Suprapubic skin (tissue), 4 donors: Measurements from ENCODE around the gene TAS1R3. TPM values are rescaled to one million over a fixed set of nuclear protein-coding genes. Genes with fewer than 3 reads are reported as not detected.

Experiments used
- DNase-seq, 2 donors: peaks; one replicate each; pipeline ENCODE4 v3.0.0-alpha.2; 2019; ENCODE audit warnings: low spot score in 2 of 2
- H3K27ac ChIP-seq: fragments of 200-600 bp; sonication (generic); one replicate; pipeline ENCODE4 v1.5.1; 2019
- H3K27me3 ChIP-seq: fragments of 200-600 bp; sonication (generic); one replicate; pipeline ENCODE4 v1.5.1; 2019
- H3K36me3 ChIP-seq: fragments of 200-600 bp; sonication (generic); one replicate; pipeline ENCODE4 v1.5.1; 2019
- H3K4me1 ChIP-seq: fragments of 200-600 bp; sonication (generic); one replicate; pipeline ENCODE4 v1.5.1; 2019
- H3K4me3 ChIP-seq: fragments of 200-600 bp; sonication (generic); one replicate; pipeline ENCODE4 v1.5.1; 2019; ENCODE audit warnings: mild to moderate bottlenecking
- H3K9me3 ChIP-seq: fragments of 200-600 bp; sonication (generic); one replicate; pipeline ENCODE4 v1.5.1; 2019
- CTCF ChIP-seq, 2 donors: fragments of 200-600 bp in 1 of 2; fragments of 450-650 bp in 1 of 2; sonication (generic) in 1 of 2; IDR thresholded peaks; one replicate each; pipeline ENCODE4 v1.5.1; 2016 to 2019; ENCODE audit warnings: antibody characterized with exemption in 2 of 2, mild to moderate bottlenecking in 1 of 2, moderate library complexity in 1 of 2
- EP300 ChIP-seq: sonication (generic); formaldehyde crosslinking; IDR thresholded peaks from one replicate; pipeline ENCODE4 v1.6.1; 2017; ENCODE audit warnings: antibody characterized with exemption
- POLR2A ChIP-seq, 2 donors: fragments of 450-650 bp; IDR thresholded peaks; one replicate each; pipeline ENCODE4 v1.6.1; 2017; ENCODE audit warnings: antibody characterized with exemption in 2 of 2, mild to moderate bottlenecking in 2 of 2, moderate library complexity in 2 of 2
- POLR2AphosphoS5 ChIP-seq, 3 donors: sonication (generic); formaldehyde crosslinking; IDR thresholded peaks; one replicate each; pipeline ENCODE4 v1.6.1; 2017; ENCODE audit warnings: antibody characterized with exemption in 3 of 3
- WGBS: methylation state at CpG from one replicate; pipeline ENCODE4 v1.1.5; 2018; 5-methylcytosine and 5-hydroxymethylcytosine counted together
- total RNA-seq, 4 donors: library from RNA; depleted of rRNA; stranded (reverse); fragments of >200 nt; gene quantifications; one replicate each; pipeline ENCODE4 v1.1.0, GENCODE V29; 2016

TAS1R3 gene
- total RNA-seq, 4 donors from 2014 or later: 0.56 to 1.8 (median 0.82) TPM

GRCh38 chr1:1296070-1297061 lies 34.7 kb upstream of the TAS1R3 start:
- H3K4me3 ChIP-seq: no peak overlapping the region
- H3K27me3 ChIP-seq: no peaks in the 10 kb centered on the region
- H3K36me3 ChIP-seq: peaks cover 64% of the 10 kb centered on the region
- no peak overlapping the region for H3K27ac ChIP-seq
- H3K9me3 ChIP-seq: no peaks in the 10 kb centered on the region
- 87% methylated on average over 22 of the region's 62 CpGs for WGBS
- DNase-seq: no peak
- H3K4me1 ChIP-seq: peaks cover 9% of the 10 kb centered on the region
- TF ChIP-seq POLR2A (IDR thresholded peaks at IDR 0.05) (no peak), POLR2AphosphoS5 (IDR thresholded peaks at IDR 0.05) (no peak), EP300 (no peak), CTCF (IDR thresholded peaks at IDR 0.05) (no peak)

GRCh38 chr1:1297802-1298424 lies 33.2 kb upstream of the TAS1R3 start:
- 100% methylated on average over 2 of the region's 31 CpGs for WGBS
- no peak for DNase-seq

GRCh38 chr1:1298861-1299685 lies 32.0 kb upstream of the TAS1R3 start:
- H3K4me1 ChIP-seq: peaks cover 26% of the 10 kb centered on the region
- TF ChIP-seq CTCF (IDR thresholded peaks at IDR 0.05) (no peak), POLR2A (IDR thresholded peaks at IDR 0.05) (no peak), POLR2AphosphoS5 (IDR thresholded peaks at IDR 0.05) (no peak), EP300 (no peak)
- no peaks in the 10 kb centered on the region for H3K27me3 ChIP-seq
- H3K4me3 ChIP-seq: no peak overlapping the region
- WGBS: 80% methylated on average over 6 of the region's 30 CpGs
- H3K9me3 ChIP-seq: no peaks in the 10 kb centered on the region
- H3K36me3 ChIP-seq: peaks cover 59% of the 10 kb centered on the region
- DNase-seq: no peak
- no peak overlapping the region for H3K27ac ChIP-seq

More at GRCh38 chr1:1297802-1298424, 33.2 kb upstream of the TAS1R3 start:
- H3K27ac ChIP-seq: no peak overlapping the region
- TF ChIP-seq CTCF (IDR thresholded peaks at IDR 0.05): no peak
- TF ChIP-seq POLR2AphosphoS5 (IDR thresholded peaks at IDR 0.05): no peak
- no peak for TF ChIP-seq POLR2A (IDR thresholded peaks at IDR 0.05)
- no peak for TF ChIP-seq EP300
- H3K9me3 ChIP-seq: no peaks in the 10 kb centered on the region
- H3K4me3 ChIP-seq: no peak overlapping the region
- no peaks in the 10 kb centered on the region for H3K27me3 ChIP-seq
- H3K4me1 ChIP-seq: peaks cover 15% of the 10 kb centered on the region
- peaks cover 64% of the 10 kb centered on the region for H3K36me3 ChIP-seq

GRCh38 chr1:1299686-1300351 lies 31.3 kb upstream of the TAS1R3 start:
- no peak for TF ChIP-seq POLR2A (IDR thresholded peaks at IDR 0.05)
- TF ChIP-seq EP300: no peak
- TF ChIP-seq CTCF (IDR thresholded peaks at IDR 0.05): peak in 1 of 2 donors; percentile 8
- Histone ChIP-seq H3K9me3 (no peaks in the 10 kb centered on the region), H3K4me1 (peaks cover 34% of the 10 kb centered on the region), H3K27me3 (no peaks in the 10 kb centered on the region), H3K36me3 (peaks cover 52% of the 10 kb centered on the region), H3K4me3 (no peak overlapping the region), H3K27ac (no peak overlapping the region)
- WGBS: 88% methylated on average over 10 of the region's 22 CpGs
- DNase-seq: no peak
